Measurements from ENCODE around the gene ATP6V0A4.

DNA sequence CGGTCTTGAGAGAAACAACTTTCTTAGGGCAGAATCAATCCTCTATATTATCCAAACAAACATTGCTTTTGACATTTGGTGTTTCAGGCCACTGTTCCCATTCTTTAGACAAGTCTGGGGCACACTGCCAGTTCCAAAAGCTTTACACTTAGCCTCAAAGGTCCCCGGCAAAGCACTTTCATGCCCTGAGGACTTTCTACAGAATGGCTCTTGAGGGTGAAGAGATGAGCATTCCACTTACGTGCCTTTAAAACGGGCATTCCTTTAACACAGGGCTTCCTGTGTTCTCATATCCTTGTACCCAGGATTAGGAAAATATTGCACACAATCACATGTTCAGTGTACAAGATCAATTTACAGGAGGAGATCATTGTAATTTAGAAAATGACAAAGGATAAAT lies 13.3 kb downstream of the ATP6V0A4 start:
- TF ChIP-seq, protein P1, sequence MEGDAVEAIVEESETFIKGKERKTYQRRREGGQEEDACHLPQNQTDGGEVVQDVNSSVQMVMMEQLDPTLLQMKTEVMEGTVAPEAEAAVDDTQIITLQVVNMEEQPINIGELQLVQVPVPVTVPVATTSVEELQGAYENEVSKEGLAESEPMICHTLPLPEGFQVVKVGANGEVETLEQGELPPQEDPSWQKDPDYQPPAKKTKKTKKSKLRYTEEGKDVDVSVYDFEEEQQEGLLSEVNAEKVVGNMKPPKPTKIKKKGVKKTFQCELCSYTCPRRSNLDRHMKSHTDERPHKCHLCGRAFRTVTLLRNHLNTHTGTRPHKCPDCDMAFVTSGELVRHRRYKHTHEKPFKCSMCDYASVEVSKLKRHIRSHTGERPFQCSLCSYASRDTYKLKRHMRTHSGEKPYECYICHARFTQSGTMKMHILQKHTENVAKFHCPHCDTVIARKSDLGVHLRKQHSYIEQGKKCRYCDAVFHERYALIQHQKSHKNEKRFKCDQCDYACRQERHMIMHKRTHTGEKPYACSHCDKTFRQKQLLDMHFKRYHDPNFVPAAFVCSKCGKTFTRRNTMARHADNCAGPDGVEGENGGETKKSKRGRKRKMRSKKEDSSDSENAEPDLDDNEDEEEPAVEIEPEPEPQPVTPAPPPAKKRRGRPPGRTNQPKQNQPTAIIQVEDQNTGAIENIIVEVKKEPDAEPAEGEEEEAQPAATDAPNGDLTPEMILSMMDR (IDR thresholded peaks at IDR 0.05): no peak
- TF ChIP-seq POLR2A (IDR thresholded peaks at IDR 0.05): no peak
- TF ChIP-seq POLR2AphosphoS5 (IDR thresholded peaks at IDR 0.05): no peak
- TF ChIP-seq EP300 (IDR thresholded peaks at IDR 0.05; ENCODE audit: low read depth): no peak
